ENCODE data around the gene AGRP. TPM values are rescaled to one million over a fixed set of nuclear protein-coding genes. Genes with fewer than 3 reads are reported as not detected.

AGRP gene, protein sequence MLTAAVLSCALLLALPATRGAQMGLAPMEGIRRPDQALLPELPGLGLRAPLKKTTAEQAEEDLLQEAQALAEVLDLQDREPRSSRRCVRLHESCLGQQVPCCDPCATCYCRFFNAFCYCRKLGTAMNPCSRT
- not detected in 3 replicates for polyA plus RNA-seq
- polyA plus RNA-seq (2011; ENCODE audit: low read depth): not detected
- not detected in 2 replicates for polyA plus RNA-seq (2011; cell fraction: cytosol; rRNA removed)
- polyA plus RNA-seq (2011; cell fraction: nucleus; rRNA removed): not detected in 2 replicates
- not detected in 2 replicates for polyA plus RNA-seq (2012; ENCODE audit: low replicate concordance)
- not detected in 3 replicates for polyA minus RNA-seq
- polyA minus RNA-seq (2011; cell fraction: cytosol; rRNA and poly(A)+ RNA removed): not detected
- not detected in 2 replicates for polyA minus RNA-seq (2011; cell fraction: nucleus; rRNA and poly(A)+ RNA removed)

GRCh38 chr16:67483150-67483549 is at the start of gene AGRP:
AGRP (minus strand) TSS chr16:67483547; CDS start chr16:67483398, 149 bp downstream.
- TF ChIP-seq, protein P1, sequence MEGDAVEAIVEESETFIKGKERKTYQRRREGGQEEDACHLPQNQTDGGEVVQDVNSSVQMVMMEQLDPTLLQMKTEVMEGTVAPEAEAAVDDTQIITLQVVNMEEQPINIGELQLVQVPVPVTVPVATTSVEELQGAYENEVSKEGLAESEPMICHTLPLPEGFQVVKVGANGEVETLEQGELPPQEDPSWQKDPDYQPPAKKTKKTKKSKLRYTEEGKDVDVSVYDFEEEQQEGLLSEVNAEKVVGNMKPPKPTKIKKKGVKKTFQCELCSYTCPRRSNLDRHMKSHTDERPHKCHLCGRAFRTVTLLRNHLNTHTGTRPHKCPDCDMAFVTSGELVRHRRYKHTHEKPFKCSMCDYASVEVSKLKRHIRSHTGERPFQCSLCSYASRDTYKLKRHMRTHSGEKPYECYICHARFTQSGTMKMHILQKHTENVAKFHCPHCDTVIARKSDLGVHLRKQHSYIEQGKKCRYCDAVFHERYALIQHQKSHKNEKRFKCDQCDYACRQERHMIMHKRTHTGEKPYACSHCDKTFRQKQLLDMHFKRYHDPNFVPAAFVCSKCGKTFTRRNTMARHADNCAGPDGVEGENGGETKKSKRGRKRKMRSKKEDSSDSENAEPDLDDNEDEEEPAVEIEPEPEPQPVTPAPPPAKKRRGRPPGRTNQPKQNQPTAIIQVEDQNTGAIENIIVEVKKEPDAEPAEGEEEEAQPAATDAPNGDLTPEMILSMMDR (optimal IDR thresholded peaks at IDR 0.05 in 1 of 3, IDR thresholded peaks at IDR 0.05 in 1 of 3, conservative IDR thresholded peaks at IDR 0.05 in 1 of 3; ENCODE audit: extremely low read depth in 1 of 3, insufficient read depth in 2 of 3, low read length in 3 of 3): no peak
- no peak for TF ChIP-seq EZH2 (IDR thresholded peaks at IDR 0.05; ENCODE audit: low read length)
- H3K27me3 ChIP-seq (ENCODE audit: control insufficient read depth, extremely low read depth, insufficient read depth, low read length): no peaks in the 10 kb centered on the region
- H3K4me3 ChIP-seq (ENCODE audit: control insufficient read depth in 2 of 3, extremely low read depth in 1 of 3, insufficient read depth in 2 of 3, low read depth in 1 of 3, low read length in 3 of 3): peak within 1 kb of the TSS in 1 of 3 experiments; percentile 83
- H3K9me3 ChIP-seq (ENCODE audit: control insufficient read depth, low read depth, low read length): no peaks in the 10 kb centered on the region
- H3K36me3 ChIP-seq (ENCODE audit: control insufficient read depth in 2 of 2, extremely low read depth in 1 of 2, insufficient read depth in 2 of 2, low read length in 2 of 2): no peaks in the 10 kb centered on the region
- DNase-seq (ENCODE audit: low read depth, low spot score): no peak
- H3K4me1 ChIP-seq (ENCODE audit: control insufficient read depth, extremely low read depth, insufficient read depth, low read length): peaks cover 17% of the 10 kb centered on the region
- FAIRE-seq: no peak
- H3K9me1 ChIP-seq (ENCODE audit: control insufficient read depth, extremely low read depth, insufficient read depth, low read length): no peaks in the 10 kb centered on the region
- no peak within 1 kb of the TSS for H2AFZ ChIP-seq (ENCODE audit: control insufficient read depth, low read length)
- dilution Hi-C loops (cut with MboI; ENCODE audit: extremely low pct_ligation_motif_present, low sequenced_read_pairs): no loop called here
- H3K79me2 ChIP-seq (ENCODE audit: control insufficient read depth, insufficient read depth, low read length): peaks cover 26% of the 10 kb centered on the region
- no peaks in the 10 kb centered on the region for H4K20me1 ChIP-seq (ENCODE audit: control insufficient read depth, extremely low read depth, insufficient read depth, low read length)
- H3K27ac ChIP-seq (ENCODE audit: control insufficient read depth, insufficient read depth, low read length): no peak within 1 kb of the TSS
- H3K9ac ChIP-seq (ENCODE audit: control insufficient read depth, extremely low read depth, insufficient read depth, low read length): no peak within 1 kb of the TSS
- peak within 1 kb of the TSS; percentile 94 for H3K4me2 ChIP-seq (ENCODE audit: control insufficient read depth, extremely low read depth, insufficient read depth, low read depth, low read length)

- no peak for TF ChIP-seq EZH2 (IDR thresholded peaks at IDR 0.05; ENCODE audit: low read length)
- TF ChIP-seq, protein P1 (optimal IDR thresholded peaks at IDR 0.05 in 1 of 3, IDR thresholded peaks at IDR 0.05 in 1 of 3, conservative IDR thresholded peaks at IDR 0.05 in 1 of 3; ENCODE audit: extremely low read depth in 1 of 3, insufficient read depth in 2 of 3, low read length in 3 of 3): no peak
- Histone ChIP-seq H3K9me3 (ENCODE audit: control insufficient read depth, low read depth, low read length) (no peaks in the 10 kb centered on the region), H3K4me1 (ENCODE audit: control insufficient read depth, extremely low read depth, insufficient read depth, low read length) (peaks cover 39% of the 10 kb centered on the region), H3K9ac (ENCODE audit: control insufficient read depth, extremely low read depth, insufficient read depth, low read length) (no peak overlapping the region), H3K9me1 (ENCODE audit: control insufficient read depth, extremely low read depth, insufficient read depth, low read length) (peaks cover 2% of the 10 kb centered on the region), H3K36me3 (ENCODE audit: control insufficient read depth in 2 of 2, extremely low read depth in 1 of 2, insufficient read depth in 2 of 2, low read length in 2 of 2) (no peaks in the 10 kb centered on the region), H3K4me3 (ENCODE audit: control insufficient read depth in 2 of 3, extremely low read depth in 1 of 3, insufficient read depth in 2 of 3, low read depth in 1 of 3, low read length in 3 of 3) (no peak overlapping the region), H3K27me3 (ENCODE audit: control insufficient read depth, extremely low read depth, insufficient read depth, low read length) (no peaks in the 10 kb centered on the region), H2AFZ (ENCODE audit: control insufficient read depth, low read length) (no peak overlapping the region), H4K20me1 (ENCODE audit: control insufficient read depth, extremely low read depth, insufficient read depth, low read length) (no peaks in the 10 kb centered on the region), H3K27ac (ENCODE audit: control insufficient read depth, insufficient read depth, low read length) (no peak overlapping the region), H3K4me2 (ENCODE audit: control insufficient read depth, extremely low read depth, insufficient read depth, low read depth, low read length) (no peak overlapping the region), H3K79me2 (ENCODE audit: control insufficient read depth, insufficient read depth, low read length) (peaks cover 30% of the 10 kb centered on the region)
- DNase-seq (ENCODE audit: low read depth, low spot score) (no peak), FAIRE-seq (no peak)
- dilution Hi-C loops (cut with MboI; ENCODE audit: extremely low pct_ligation_motif_present, low sequenced_read_pairs): no loop called here
Observed at GRCh38 chr16:67531247-67531646, 47.9 kb upstream of the AGRP start.

Data from keratinocyte (primary cell).